Body of pancreas (tissue), 4 donors: ENCODE results near the gene CPNE5.

ENCODE experiments used
- POLR2A ChIP-seq, 3 donors: fragments of 450-650 bp; IDR thresholded peaks; one replicate each; pipeline ENCODE4 v1.6.1; 2016; ENCODE audit warnings: antibody characterized with exemption in 3 of 3, mild to moderate bottlenecking in 2 of 3
- TF ChIP-seq, protein P1 (sequence below), 7 experiments: fragments of 450-650 bp in 4 of 7; fragments of 200-600 bp in 3 of 7; sonication (generic) in 3 of 7; IDR thresholded peaks; one replicate each; pipeline ENCODE4 v1.5.1; 2016 to 2019; ENCODE audit warnings: antibody characterized with exemption in 7 of 7

DNA sequence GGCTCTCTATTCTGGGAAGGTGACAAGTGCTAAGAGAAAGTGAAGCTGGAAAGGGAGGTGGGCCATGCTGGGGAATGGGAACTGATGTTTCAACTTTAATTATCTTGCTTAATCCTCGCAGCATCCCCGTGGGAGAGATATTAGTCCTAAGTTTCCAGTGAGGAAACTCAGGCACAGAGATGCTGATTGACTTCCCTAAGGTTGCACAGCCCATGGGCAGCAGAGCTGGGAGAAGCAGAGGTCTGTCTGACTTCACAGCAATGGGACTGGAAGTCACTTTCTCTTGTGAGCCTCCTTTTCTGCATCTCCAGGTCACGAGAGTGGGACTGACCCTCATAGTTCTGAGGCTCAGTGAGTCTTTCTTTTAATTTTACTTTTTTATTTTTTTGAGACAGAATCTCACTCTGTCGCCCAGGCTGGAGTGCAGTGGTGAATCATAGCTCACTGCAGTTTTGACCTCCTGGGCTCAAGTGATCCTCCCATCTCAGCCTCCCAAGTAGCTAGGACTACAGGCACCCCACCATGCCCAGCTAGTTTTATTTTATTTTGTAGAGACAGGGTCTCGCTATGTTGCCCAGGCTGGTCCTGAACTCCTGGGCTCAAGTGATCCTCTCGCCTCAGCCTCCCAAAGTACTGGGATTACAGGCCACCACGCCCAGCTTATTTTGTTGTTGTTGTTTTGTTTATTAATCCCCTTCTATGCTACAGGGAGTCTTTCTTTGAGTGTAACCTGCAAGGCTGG, 139.0 kb downstream of the CPNE5 start:
- TF ChIP-seq, protein P1, sequence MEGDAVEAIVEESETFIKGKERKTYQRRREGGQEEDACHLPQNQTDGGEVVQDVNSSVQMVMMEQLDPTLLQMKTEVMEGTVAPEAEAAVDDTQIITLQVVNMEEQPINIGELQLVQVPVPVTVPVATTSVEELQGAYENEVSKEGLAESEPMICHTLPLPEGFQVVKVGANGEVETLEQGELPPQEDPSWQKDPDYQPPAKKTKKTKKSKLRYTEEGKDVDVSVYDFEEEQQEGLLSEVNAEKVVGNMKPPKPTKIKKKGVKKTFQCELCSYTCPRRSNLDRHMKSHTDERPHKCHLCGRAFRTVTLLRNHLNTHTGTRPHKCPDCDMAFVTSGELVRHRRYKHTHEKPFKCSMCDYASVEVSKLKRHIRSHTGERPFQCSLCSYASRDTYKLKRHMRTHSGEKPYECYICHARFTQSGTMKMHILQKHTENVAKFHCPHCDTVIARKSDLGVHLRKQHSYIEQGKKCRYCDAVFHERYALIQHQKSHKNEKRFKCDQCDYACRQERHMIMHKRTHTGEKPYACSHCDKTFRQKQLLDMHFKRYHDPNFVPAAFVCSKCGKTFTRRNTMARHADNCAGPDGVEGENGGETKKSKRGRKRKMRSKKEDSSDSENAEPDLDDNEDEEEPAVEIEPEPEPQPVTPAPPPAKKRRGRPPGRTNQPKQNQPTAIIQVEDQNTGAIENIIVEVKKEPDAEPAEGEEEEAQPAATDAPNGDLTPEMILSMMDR (IDR thresholded peaks at IDR 0.05) = no peak
- TF ChIP-seq POLR2A (IDR thresholded peaks at IDR 0.05) = no peak
